ENCODE results near the gene KRT3. TPM values are rescaled to one million over a fixed set of nuclear protein-coding genes. Genes with fewer than 3 reads are reported as not detected.
"Not testable (repeated sequence)": the region's sequence is repeated elsewhere in the genome, so short reads cannot be mapped to it uniquely, and the experiment has no call there.

Gene KRT3
- total and polyA plus RNA-seq, 2 donors (not counting 1 experiment from before 2014, with no cell fraction given) = not detected

DNA sequence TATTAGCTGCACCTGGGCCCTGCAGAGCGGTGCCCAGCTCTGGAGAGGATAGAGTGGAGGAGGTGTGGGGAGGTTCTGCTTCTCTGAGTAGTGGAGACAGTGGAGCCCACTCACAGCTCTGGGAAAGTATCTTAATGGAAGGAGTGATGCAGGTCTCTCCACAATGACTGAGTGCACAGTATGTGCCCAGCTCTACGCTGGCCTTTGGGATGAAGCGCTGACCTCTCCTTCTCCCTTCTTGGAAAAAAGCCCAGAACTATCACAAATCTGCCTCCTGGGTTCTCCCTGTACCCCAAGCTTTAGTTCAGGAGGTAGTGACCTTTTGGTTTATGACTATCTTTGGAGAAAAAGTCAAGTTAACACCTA, 495 bp upstream of the KRT3 start:
- Mint-ChIP-seq H3K4me1 (no peaks in the 10 kb centered on the region), H3K27ac (no peak overlapping the region), H3K4me3 (no peak overlapping the region), H3K27me3 (peaks cover 30% of the 10 kb centered on the region), H3K9me3 (ENCODE audit: insufficient read depth) (no peaks in the 10 kb centered on the region)
- Histone ChIP-seq H3K4me2 (replicated peaks; ENCODE audit: low read depth, low read length, poor library complexity, severe bottlenecking) (no peak overlapping the region), H3K79me2 (ENCODE audit: control insufficient read depth, insufficient read depth, low read length) (no peaks in the 10 kb centered on the region), H3K36me3 (replicated peaks in 1 of 2; ENCODE audit: control extremely low read depth in 1 of 2, control insufficient read depth in 1 of 2, extremely low read depth in 1 of 2, insufficient read depth in 2 of 2, low read length in 1 of 2) (no peaks in the 10 kb centered on the region), H3K4me3 (ENCODE audit: control extremely low read depth in 1 of 5, extremely low read depth in 1 of 5, insufficient read depth in 1 of 5, low read depth in 2 of 5, low read length in 4 of 5) (no peak overlapping the region), H3K27me3 (replicated peaks in 1 of 4; ENCODE audit: control extremely low read depth in 1 of 4, control insufficient read depth in 3 of 4, insufficient read depth in 4 of 4, low read length in 3 of 4) (peaks cover 0 to 3% (median 1%) of the 10 kb centered on the region in 4 experiments), H2AFZ (ENCODE audit: insufficient read depth, low read depth, low read length, poor library complexity, severe bottlenecking) (no peak overlapping the region), H3K4me1 (ENCODE audit: control insufficient read depth in 2 of 2, insufficient read depth in 2 of 2, low read length in 2 of 2) (no peaks in the 10 kb centered on the region), H3K27ac (ENCODE audit: low read length in 2 of 2) (no peak overlapping the region), H4K20me1 (ENCODE audit: control insufficient read depth, insufficient read depth, low read length, poor library complexity, severe bottlenecking) (no peaks in the 10 kb centered on the region), H3K9ac (ENCODE audit: low read length) (no peak overlapping the region), H3K9me3 (ENCODE audit: control extremely low read depth in 1 of 3, control insufficient read depth in 2 of 3, insufficient read depth in 1 of 3, low read length in 2 of 3) (no peaks in the 10 kb centered on the region)
- ATAC-seq (ENCODE audit: low read depth) (no peak), DNase-seq (no peak)
- ChIA-PET POLR2A (no interaction called here), CTCF (no interaction called here)
- WGBS (ENCODE audit: insufficient coverage) = 100% methylated on average over 1 of the region's 3 CpGs
- TF ChIP-seq, protein P1, sequence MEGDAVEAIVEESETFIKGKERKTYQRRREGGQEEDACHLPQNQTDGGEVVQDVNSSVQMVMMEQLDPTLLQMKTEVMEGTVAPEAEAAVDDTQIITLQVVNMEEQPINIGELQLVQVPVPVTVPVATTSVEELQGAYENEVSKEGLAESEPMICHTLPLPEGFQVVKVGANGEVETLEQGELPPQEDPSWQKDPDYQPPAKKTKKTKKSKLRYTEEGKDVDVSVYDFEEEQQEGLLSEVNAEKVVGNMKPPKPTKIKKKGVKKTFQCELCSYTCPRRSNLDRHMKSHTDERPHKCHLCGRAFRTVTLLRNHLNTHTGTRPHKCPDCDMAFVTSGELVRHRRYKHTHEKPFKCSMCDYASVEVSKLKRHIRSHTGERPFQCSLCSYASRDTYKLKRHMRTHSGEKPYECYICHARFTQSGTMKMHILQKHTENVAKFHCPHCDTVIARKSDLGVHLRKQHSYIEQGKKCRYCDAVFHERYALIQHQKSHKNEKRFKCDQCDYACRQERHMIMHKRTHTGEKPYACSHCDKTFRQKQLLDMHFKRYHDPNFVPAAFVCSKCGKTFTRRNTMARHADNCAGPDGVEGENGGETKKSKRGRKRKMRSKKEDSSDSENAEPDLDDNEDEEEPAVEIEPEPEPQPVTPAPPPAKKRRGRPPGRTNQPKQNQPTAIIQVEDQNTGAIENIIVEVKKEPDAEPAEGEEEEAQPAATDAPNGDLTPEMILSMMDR (IDR thresholded peaks at IDR 0.05) = no peak
- no peak for TF ChIP-seq EZH2 (IDR thresholded peaks at IDR 0.05; ENCODE audit: borderline replicate concordance, insufficient read depth, low read depth, low read length, poor library complexity, severe bottlenecking)
- intact Hi-C loops (cut with micrococcal nuclease) = no loop called here

DNA sequence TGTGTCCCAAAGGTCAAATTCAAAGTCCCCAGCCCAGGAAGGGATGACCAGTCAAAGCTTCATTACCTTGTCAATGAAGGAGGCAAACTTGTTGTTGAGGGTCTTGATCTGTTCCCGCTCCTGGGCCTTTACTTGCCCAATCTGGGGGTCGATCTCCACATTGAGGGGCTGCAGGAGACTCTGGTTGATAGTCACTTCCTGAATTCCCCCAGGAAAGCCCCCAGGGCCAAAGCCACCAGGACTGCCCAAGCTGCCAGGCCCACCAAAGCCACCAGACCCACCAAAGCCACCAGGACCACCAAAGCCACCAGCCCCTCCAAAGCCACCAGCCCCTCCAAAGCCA, 614 bp downstream of the KRT3 start:
- H3K36me3 ChIP-seq (replicated peaks in 1 of 2; ENCODE audit: control extremely low read depth in 1 of 2, control insufficient read depth in 1 of 2, extremely low read depth in 1 of 2, insufficient read depth in 2 of 2, low read length in 1 of 2); H3K9me3 ChIP-seq (ENCODE audit: control extremely low read depth in 1 of 3, control insufficient read depth in 2 of 3, insufficient read depth in 1 of 3, low read length in 2 of 3); CTCF ChIA-PET; H3K9ac ChIP-seq (ENCODE audit: low read length); intact Hi-C loops (cut with micrococcal nuclease); H3K27me3 ChIP-seq (replicated peaks in 1 of 4; ENCODE audit: control extremely low read depth in 1 of 4, control insufficient read depth in 3 of 4, insufficient read depth in 4 of 4, low read length in 3 of 4); H3K4me3 Mint-ChIP-seq; DNase-seq; H3K79me2 ChIP-seq (ENCODE audit: control insufficient read depth, insufficient read depth, low read length); ATAC-seq (ENCODE audit: low read depth); H3K4me1 ChIP-seq (ENCODE audit: control insufficient read depth in 2 of 2, insufficient read depth in 2 of 2, low read length in 2 of 2); H3K4me2 ChIP-seq (replicated peaks; ENCODE audit: low read depth, low read length, poor library complexity, severe bottlenecking); H3K27ac ChIP-seq (ENCODE audit: low read length in 2 of 2); H3K9me3 Mint-ChIP-seq (ENCODE audit: insufficient read depth); H3K4me1 Mint-ChIP-seq; H2AFZ ChIP-seq (ENCODE audit: insufficient read depth, low read depth, low read length, poor library complexity, severe bottlenecking); H3K4me3 ChIP-seq (ENCODE audit: control extremely low read depth in 1 of 5, extremely low read depth in 1 of 5, insufficient read depth in 1 of 5, low read depth in 2 of 5, low read length in 4 of 5); H3K27ac Mint-ChIP-seq; POLR2A ChIA-PET; H4K20me1 ChIP-seq (ENCODE audit: control insufficient read depth, insufficient read depth, low read length, poor library complexity, severe bottlenecking): not testable (repeated sequence)
- WGBS (ENCODE audit: insufficient coverage) = 100% methylated on average over 1 of the region's 2 CpGs
- peaks cover 35% of the 10 kb centered on the region for H3K27me3 Mint-ChIP-seq
